ENCODE measurements around the gene KDM4D.
"Not testable (repeated sequence)": the region's sequence is repeated elsewhere in the genome, so short reads cannot be mapped to it uniquely, and the experiment has no call there.

Gene KDM4D

DNA sequence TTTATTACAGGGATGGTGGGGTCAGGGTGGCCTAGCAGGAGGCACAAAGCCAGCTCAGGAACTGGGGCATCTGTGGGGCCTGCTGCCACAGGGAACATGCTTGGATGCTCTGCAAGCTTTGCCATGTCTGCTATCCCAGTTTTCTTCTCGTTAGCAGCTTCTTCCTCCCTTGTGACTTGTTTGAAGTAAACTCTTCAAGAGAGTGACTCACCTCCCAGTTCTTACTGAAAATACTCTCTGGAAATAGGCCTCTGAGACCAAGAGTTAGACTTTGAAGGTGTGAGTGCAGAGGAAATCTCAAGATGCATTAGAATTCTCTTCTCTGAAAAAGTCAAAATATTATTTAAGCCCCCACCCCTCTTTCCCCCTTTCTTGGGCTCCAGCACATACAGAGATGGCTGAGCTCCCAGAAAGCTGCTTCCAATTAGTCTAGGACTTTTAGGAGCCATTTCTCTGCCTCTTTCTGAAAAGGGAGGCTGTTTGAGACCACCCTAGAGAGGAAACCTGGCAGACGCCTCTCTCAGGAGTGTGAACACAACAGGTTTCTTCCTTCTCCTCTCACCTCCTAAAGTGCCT is 15.3 kb upstream of the KDM4D start:
- DNase-seq (ENCODE audit: low read depth): no peak

DNA sequence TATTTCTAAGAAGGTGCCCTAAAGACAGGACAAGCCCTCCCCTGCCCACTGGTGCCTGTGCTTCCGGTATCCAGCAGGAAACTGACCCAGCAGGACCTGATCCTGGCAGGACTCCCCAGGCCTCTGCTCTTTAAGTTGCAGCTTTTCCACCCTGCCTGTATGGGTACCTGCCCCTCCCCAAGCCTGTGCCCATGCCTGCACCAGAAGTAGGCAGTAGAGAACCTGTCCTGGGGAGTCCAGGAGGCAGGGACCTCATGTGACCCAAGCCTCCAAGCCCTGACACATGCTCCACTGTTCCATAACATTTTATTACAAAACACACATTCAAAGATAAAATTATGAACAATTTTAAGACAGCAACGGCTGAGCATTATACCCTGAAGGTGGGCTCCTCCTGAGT is 14.3 kb upstream of the KDM4D start:
- no peak for DNase-seq (ENCODE audit: low read depth)

- DNase-seq (ENCODE audit: low read depth): no peak
These were observed 13.0 kb upstream of the KDM4D start for GRCh38 chr11:94960488-94960887.

- DNase-seq (ENCODE audit: low read depth): no peak
These were observed 12.3 kb upstream of the KDM4D start for GRCh38 chr11:94961255-94961654.

DNA sequence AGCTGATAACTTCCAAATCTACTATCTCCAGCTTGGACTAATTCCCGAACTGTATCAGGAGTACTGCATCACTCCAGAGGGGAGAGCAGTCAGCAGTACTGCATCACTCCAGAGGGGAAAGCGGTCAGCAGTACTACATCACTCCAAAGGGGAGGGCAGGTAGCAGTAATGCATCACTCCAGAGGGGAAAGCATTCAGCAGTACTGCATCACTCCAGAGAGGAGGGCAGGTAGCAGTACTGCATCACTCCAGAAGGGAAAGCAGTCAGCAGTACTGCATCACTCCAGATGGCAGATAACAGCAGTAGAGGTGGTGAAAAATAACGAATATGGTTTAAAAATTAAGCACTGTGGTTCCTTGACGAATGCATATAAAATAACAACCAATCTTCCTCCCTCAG is 8.6 kb upstream of the KDM4D start:
- DNase-seq (ENCODE audit: low read depth): no peak

- DNase-seq (ENCODE audit: low read depth): no peak
These were observed 5.1 kb upstream of the KDM4D start for GRCh38 chr11:94968334-94968958.

DNA sequence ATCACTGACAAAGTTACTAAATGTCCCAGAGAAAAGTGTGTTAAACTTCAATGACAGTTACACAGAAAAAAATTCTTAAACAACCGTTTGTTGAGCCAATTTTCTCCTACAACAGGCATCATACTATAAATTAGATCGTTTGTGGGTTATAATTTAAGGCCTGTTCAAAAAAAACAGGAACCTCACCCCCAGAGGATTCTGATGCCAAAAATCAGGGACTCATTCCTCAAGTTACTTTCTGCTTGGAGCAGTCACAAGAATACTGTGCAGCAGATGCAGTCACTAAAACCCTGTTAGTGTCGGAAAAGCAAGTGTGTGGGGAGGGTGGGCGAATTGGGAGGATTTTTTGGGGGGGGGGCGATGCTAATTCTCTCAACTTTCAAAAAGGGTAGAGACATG is 810 bp upstream of the KDM4D start:
- DNase-seq (ENCODE audit: low read depth): no peak

GRCh38 chr11:94974178-94974577 is 669 bp downstream of the KDM4D start:
- DNase-seq (ENCODE audit: low read depth): no peak

GRCh38 chr11:94975599-94975998 is 2.1 kb downstream of the KDM4D start:
- no peak for DNase-seq (ENCODE audit: low read depth)

DNA sequence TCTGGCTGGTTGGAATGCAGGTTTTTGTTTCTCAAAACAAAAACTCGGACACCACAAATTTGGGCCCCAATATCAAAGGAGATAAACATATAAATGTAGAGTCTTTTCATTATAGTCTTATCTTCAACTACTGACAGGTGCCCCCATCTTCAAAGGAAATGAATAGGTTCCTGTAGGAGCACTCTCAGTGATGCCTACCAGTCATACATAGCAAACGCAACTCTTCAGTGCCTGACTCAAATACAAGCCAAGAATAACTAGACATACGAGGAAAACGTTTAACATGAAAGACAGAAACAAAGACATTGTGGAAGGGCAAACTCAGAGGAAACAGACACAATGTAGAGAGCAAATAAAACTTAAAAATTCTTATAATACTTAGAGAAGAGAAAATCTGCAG is 13.9 kb downstream of the KDM4D start:
- no peak for DNase-seq (ENCODE audit: low read depth)

GRCh38 chr11:94988748-94989147 is 15.2 kb downstream of the KDM4D start:
- no peak for DNase-seq (ENCODE audit: low read depth)

- no peak for DNase-seq (ENCODE audit: low read depth)
These were observed 20.0 kb downstream of the KDM4D start for GRCh38 chr11:94993400-94993943.

DNA sequence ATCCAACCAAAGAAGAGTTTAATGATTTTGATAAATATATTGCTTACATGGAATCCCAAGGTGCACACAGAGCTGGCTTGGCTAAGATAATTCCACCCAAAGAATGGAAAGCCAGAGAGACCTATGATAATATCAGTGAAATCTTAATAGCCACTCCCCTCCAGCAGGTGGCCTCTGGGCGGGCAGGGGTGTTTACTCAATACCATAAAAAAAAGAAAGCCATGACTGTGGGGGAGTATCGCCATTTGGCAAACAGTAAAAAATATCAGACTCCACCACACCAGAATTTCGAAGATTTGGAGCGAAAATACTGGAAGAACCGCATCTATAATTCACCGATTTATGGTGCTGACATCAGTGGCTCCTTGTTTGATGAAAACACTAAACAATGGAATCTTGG is 23.9 kb downstream of the KDM4D start:
- no peak for DNase-seq (ENCODE audit: low read depth)

DNA sequence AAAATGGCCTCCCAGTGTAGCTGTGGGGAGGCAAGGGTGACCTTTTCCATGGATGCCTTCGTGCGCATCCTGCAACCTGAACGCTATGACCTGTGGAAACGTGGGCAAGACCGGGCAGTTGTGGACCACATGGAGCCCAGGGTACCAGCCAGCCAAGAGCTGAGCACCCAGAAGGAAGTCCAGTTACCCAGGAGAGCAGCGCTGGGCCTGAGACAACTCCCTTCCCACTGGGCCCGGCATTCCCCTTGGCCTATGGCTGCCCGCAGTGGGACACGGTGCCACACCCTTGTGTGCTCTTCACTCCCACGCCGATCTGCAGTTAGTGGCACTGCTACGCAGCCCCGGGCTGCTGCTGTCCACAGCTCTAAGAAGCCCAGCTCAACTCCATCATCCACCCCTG is 24.8 kb downstream of the KDM4D start:
- no peak for DNase-seq (ENCODE audit: low read depth)

DNA sequence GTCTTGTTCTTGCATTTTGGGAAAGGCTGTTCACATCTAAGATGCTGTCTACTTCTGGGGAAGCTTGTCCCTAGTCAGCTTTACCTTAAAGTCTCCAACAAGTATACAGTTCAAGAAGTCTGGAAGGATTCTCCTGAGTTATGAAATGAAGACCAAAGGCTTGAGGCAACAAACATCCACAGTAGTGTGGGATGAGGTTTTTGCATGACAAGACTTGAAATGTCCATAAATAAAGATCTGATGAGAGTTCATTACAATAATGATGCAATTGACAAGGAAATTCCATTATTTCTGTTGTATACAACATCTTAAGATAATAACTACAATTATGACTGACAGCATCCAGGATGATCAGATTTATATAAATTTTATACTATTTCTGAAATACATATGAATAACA is 30.2 kb downstream of the KDM4D start:
- DNase-seq (ENCODE audit: low read depth): no peak

GRCh38 chr11:95005642-95006041 is 32.1 kb downstream of the KDM4D start:
- DNase-seq (ENCODE audit: low read depth): no peak

GRCh38 chr11:95011376-95011775 is 37.9 kb downstream of the KDM4D start:
- DNase-seq (ENCODE audit: low read depth): no peak

DNA sequence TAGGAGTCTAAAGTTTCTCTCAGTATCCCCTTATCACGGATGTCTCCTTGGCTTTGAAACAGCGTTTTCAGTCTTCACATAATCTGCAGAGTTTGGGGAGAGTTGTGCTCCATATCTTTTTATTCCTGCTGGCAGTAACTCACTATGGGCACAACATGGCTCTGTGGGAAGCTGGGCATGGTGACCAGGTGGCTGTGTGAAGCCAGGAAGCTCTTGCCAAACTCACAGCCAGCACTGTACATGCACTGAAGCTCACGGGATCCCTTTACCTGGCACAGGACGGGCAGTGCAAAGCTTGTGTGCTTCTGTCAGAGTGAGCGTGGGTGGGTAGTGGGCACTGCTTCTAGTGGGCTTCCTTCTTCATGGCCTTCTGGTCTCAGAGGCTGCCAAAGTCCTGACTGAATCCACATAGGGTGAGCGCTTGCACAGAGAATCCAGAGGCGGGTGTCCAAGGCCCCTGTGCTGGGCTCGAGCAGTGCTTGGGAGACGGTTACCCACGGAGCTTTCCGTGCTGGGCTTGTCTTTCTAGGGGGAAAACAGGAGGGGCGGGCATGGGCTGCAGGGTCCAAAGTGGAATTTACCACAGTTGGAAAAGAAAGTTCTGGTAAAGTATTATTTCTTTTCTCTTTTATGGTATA is 40.8 kb downstream of the KDM4D start:
- DNase-seq (ENCODE audit: low read depth): no peak

DNA sequence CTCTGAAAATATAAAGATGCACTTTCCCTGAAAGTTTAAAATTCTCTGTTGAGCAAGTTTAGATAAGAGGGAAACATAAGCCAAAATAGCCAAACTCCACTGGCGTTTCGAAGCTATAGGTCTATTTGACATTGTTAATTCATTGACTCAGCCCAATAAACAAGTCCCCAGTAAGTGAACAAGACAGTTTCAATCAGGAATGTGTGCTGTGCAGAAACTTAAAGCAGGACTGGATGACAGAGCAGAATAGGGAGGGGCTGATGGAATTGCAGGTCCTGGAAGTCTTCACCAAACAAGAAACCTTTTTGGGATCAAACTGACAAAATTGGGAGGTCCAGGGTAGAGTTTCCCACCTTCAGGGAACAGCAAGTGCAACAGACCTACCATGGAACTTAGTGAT is 42.6 kb downstream of the KDM4D start:
- DNase-seq (ENCODE audit: low read depth): no peak

- not testable (repeated sequence) for DNase-seq (ENCODE audit: low read depth)
These were observed 48.0 kb downstream of the KDM4D start for GRCh38 chr11:95021468-95021867.

DNA sequence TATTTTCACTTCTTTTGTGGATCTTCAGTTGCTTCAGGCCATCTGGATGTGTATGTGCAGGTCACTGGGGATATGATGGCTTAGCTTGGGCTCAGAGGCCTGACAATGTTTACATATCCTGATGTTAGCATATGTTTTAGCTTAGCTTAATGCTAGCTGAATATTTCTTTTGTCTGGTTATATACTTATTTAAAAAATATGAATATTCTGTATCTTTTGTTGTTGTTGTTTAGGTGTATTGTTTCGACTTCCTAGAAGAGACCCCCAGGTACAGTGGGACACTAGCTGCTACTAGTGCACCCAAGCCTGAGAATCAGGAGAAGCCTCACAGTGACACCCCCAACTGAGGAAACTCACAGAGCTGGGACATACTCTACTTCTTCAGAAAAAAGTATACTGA is 51.4 kb downstream of the KDM4D start, which contains the start of gene KDM4E:
KDM4E (plus strand) TSS at position 301 of the 400 bp plus-strand sequence. CDS start 300 bp downstream, outside the sequence.
- DNase-seq (ENCODE audit: low read depth): no peak

DNA sequence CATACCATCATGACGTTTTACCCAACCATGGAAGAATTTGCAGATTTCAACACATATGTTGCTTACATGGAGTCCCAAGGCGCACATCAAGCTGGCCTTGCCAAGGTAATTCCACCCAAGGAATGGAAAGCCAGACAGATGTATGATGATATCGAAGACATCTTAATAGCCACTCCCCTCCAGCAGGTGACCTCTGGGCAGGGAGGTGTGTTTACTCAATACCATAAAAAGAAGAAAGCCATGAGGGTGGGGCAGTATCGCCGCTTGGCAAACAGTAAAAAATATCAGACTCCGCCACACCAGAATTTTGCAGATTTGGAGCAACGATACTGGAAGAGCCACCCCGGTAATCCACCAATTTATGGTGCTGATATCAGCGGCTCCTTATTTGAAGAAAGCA is 52.1 kb downstream of the KDM4D start:
- DNase-seq (ENCODE audit: low read depth): not testable (repeated sequence)

DNA sequence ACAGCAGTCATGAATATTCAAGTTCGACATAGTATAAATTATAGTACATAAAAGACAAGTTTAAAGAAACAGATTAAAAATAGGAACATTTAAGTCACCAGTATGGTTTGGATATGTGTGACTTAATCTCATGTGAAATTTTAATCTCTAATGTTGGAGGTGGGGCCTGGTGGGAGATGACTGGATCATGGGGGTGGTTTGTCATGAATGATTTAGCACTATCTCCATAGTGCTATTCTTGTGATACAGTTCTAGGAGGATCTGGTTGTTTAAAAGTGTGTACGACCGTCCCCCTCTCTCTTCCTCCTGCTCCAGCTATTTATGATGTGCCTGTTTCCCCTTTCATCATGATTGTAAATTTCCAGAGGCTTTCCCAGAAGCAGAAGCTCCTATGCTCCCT is 54.8 kb downstream of the KDM4D start:
- DNase-seq (ENCODE audit: low read depth): no peak

Data from activated T-helper 9 cell treated with anti-CD3 and anti-CD28 coated beads, Interleukin-2, amount 50 U/mL, for 16 hours (primary cell).